T-helper 1 cell treated with Interleukin-12 subunit alpha and Interleukin-12 subunit beta and Interleukin-4 antibody, amounts not matched to agents 30 ng/mL and 1 ng/mL, for 36 hours (primary cell): Measurements from ENCODE around the gene RTN4RL1. TPM values are rescaled to one million over a fixed set of nuclear protein-coding genes. Genes with fewer than 3 reads are reported as not detected.

Experiments
- intact Hi-C: fragments of 100-400 bp; cut with micrococcal nuclease; formaldehyde crosslinking; loops from one replicate; pipeline ENCODE4 v1.15.1; 2024
- total RNA-seq: library from RNA; stranded (reverse); gene quantifications from 2 replicates; pipeline ENCODE4 v1.2.3, GENCODE V29; 2022

RTN4RL1 gene
- total RNA-seq, 1 donor from 2014 or later, result 1.5 TPM

DNA sequence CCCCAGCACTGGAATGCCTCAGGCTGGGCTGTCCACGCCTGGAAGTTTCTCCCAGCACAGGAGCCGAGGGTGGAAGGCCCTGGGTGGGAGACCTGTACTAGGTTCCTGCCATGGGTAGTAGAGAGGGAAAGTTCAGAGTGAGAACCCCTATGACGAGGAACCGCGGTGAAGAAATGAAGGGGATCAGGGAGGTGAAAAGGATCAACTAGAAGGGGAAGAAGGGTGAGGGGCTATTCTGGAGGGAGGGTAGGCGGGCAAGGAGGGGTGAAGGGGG, 35.2 kb upstream of the RTN4RL1 start:
- intact Hi-C loops, result no loop called here

DNA sequence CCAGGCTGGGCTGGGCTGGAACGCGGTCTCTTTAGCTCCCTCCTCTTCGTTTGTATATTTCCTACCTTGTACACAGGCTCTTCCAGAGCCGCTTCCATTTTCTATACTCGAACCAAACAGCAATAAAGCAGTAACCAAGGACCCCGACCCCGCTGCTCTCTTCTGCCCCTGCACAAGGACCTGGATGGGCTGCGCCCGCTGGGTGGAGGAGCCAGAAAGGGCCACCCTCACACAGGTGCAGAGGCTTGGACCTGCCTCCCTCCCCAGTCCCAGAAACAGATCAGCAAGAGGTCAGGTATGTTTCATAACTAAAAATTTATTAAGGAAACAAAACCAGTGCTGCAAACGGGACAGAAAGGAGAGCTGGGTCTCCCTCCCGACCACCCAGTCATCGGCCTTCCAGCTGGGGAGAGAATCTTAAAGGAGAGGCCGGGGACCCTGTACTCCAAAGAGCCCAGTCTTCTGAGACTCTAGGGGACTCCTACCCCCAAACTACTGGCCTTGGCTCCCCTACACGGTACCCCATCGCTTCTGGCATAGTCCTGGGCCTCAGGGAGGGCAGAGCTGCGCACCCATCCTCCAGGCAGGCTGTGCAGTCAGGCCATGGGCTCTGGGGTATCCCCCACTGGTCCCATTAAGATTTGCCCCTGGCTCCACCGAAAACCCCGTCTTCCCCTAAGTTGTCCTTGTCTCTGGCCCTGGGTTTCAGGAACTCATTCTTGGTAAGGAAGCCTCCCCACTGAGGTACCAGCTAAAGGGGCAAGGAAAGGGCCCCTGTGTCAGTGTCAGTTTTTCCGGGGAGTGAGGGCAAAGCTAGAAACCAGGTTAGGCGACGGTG, 34.6 kb upstream of the RTN4RL1 start:
- intact Hi-C loops, result no loop called here

- intact Hi-C loops, result no loop called here
Measured at GRCh38 chr17:2058586-2059546, 33.7 kb upstream of the RTN4RL1 start.

- intact Hi-C loops, result no loop called here
Measured at GRCh38 chr17:2057760-2058585, 32.8 kb upstream of the RTN4RL1 start.

GRCh38 chr17:2057175-2057759, 32.1 kb upstream of the RTN4RL1 start:
- intact Hi-C loops, result no loop called here

- intact Hi-C loops, result no loop called here
Measured at GRCh38 chr17:2056206-2057174, 31.4 kb upstream of the RTN4RL1 start.

DNA sequence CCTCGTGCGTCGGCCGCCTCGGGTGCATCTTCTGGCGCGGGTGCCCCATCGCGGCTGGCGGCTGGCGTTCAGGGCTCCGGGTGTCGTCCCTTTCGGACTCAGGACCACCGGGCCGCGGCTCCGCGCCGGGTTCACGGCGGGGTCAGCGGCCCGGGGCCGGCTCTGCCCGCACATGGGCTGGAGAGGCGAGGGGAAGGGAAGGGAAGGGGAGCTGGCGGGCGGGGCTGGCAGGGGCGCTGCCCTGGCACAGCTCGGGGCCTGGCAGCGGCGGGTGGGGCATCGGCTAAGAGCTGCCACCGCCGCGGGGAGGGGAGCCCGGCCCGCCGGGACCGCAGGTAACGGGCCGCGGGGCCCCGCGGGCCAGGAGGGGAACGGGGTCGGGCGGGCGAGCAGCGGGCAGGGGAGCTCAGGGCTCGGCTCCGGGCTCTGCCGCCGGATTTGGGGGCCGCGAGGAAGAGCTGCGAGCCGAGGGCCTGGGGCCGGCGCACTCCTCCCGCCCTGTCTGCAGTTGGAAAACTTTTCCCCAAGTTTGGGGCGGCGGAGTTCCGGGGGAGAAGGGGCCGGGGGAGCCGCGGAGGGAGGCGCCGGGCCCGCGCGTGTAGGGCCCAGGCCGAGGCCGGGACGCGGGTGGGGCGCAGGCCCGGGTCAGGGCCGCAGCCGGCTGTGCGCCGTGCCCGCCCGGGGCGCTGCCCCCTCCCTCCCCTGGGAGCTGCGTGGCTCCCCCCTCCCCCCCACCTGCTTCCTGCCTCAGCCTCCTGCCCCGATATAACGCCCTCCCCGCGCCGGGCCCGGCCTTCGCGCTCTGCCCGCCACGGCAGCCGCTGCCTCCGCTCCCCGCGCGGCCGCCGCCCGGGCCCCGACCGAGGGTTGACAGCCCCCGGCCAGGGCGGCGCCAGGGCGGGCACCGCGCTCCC, 30.4 kb upstream of the RTN4RL1 start:
- intact Hi-C loops, result loop anchor here (2.0 kb wide), 1 partner anchor 297 kb away; no protein-coding TSS in a partner anchor

DNA sequence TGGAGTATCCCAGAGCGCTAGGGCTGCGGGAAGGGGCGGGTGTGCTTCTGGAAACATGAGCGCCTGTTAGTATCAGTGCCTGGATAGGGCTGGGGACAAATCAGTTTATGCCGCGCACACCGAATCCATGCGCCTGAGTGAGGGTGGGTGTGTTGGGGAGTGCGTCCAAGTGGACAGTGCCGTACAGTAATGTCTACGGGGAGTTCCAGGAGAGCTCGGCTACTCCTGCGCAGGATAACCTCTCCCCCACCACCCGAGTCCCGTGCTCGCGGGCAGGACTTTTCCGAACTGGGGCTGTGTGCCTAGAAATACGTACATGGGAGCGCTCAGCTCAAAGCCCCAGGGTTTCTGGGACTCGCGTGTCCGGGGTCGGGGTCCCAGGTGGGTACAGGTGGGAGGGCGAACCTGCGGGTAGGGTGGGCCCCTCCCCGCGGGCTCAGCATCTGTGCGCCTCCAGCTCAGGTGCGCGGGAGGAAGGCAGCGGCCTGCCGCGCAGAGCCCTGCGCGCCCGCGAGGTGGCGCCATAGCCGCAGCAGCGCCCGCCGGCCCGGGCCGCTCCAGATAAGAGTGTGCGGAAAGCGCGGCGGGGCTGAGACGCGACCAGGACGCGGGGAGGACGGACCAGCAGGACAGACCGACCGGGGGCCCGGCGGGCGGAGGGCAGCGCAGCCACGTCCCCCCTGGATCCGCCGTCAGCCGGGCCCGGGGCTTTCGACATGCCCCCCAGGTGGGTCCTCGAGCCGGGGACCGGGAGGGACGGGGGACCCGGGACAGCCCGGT, 29.6 kb upstream of the RTN4RL1 start, which contains the start of gene HIC1:
TSS of gene HIC1 (plus strand) at position 592 of the 780 bp plus-strand sequence. CDS start 1,588 bp downstream, outside the sequence.
- intact Hi-C loops, result loop anchor here (1.0 to 2.0 kb wide), 7 partner anchors 190 to 362 kb away; partner anchors contain the start of genes SMG6, SRR and TSR1

GRCh38 chr17:2054262-2054511, 29.1 kb upstream of the RTN4RL1 start:
- intact Hi-C loops, result loop anchor here (1.0 to 2.0 kb wide), 7 partner anchors 190 to 362 kb away; partner anchors contain the start of genes SMG6, SRR and TSR1

DNA sequence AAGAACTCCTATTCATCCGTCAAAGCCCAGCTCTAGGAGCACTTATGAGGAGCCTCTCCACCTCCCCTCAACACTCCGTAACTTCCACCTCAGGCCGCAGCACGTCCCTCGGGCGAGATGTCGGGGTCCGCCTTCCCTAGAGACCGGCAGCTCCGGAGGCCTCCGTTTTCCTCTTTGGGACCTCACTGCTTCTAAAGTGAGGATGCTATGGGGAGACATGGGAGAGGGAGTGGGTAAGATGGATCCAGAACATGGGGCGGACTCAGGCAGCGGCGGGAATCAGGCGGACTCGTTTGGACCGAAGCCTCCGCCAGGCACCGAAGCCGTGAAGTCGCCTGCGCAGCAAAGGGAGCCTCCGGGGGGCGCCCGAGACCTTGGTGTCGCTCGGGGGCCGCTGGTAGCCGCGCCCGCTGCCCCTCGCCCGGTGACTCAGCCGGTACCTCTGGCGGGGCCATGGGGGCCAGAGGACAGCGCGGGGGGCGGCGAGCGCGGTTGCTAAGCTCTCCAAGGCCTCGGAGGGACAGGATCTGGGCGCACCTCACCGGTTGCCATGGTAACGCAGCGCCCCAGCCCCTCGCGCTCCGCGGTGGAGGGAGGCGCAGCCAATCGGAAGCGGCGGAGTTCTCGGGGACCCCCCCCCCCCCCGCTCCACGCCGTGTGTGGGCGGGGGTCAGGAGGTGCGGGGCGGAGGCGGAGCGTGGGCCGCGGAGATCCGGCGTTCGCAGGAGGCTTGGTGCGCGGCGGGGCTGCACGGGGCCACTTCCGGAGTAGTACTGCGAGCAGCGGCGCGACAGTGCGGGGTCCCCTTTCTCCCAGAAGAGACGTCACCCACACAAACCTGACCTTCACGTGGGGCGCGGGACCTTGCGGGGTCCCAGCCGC, 28.5 kb upstream of the RTN4RL1 start:
- intact Hi-C loops, result loop anchor here (1.0 to 2.0 kb wide), 7 partner anchors 191 to 363 kb away; partner anchors contain the start of genes SMG6, SRR and TSR1

- intact Hi-C loops, result no loop called here
Measured at GRCh38 chr17:2051933-2052559, 26.9 kb upstream of the RTN4RL1 start.

- intact Hi-C loops, result no loop called here
Measured at GRCh38 chr17:2051061-2051932, 26.2 kb upstream of the RTN4RL1 start.

DNA sequence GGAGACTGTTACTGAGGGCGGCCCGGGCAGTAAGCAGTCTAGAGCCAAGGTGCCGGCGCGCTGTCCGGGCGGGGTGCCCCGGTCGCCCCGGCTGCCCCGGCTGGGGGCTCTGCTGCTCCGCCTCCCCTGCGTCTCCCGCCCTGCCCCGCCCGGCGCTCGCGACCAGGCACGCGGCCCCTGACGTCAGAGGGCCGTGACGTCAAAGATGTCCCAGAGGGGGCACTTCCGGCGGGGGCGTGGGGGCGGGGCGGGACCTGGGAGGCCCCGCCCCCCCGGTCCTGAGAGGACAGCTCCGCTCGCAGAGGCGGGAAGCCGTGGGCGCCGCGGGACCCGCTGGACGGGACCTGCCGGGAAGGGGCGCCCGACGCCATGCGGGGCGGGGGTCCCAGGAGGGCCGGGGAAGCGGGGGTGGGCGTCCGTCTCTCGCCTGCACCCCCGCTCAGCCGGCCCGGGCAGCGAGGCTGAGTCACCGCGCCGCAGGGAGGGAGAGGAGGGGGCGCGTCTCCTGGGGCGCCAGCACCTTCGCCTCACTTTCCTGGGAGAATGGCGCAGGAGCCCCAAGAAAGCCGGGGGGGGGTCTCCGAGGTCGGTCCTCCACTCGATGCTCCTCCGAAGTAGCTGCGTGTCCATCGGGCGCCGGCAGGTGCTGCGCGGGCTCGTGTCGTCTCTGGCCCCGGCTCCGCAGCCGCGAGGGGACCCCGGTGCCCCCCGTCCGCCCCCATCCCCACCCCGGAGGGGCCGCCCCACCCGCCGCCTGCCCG, 25.3 kb upstream of the RTN4RL1 start:
- intact Hi-C loops, result no loop called here
